OCI-LY1 (cell line): ENCODE measurements around the gene INSR.
A peak's percentile ranks its signal among the peaks of the same experiment; 100 is the strongest.

ENCODE experiments used
- H2AFZ ChIP-seq: fragments of 200-600 bp; sonication (generic), shearing (Covaris generic); 2 replicates; pipeline ENCODE4 v1.6.0; 2014; ENCODE audit warnings: antibody characterized with exemption, mild to moderate bottlenecking, low read length
- H3F3A ChIP-seq: fragments of 200-600 bp; sonication (generic), shearing (Covaris generic); 2 replicates; pipeline ENCODE4 v1.6.0; 2014; ENCODE audit warnings: mild to moderate bottlenecking, antibody characterized with exemption, low read length, moderate library complexity; ENCODE audit not compliant: insufficient read depth
- H3K27ac ChIP-seq: fragments of 200-600 bp; sonication (generic); 2 replicates; pipeline ENCODE4 v1.5.1; 2014; ENCODE audit warnings: low read length, mixed run types, mild to moderate bottlenecking, low read depth; ENCODE audit not compliant: poor library complexity, severe bottlenecking
- H3K27me3 ChIP-seq: fragments of 200-600 bp; sonication (generic); 2 replicates; pipeline ENCODE4 v1.6.0; 2014; ENCODE audit warnings: antibody characterized with exemption, mild to moderate bottlenecking, low read length, moderate library complexity; ENCODE audit not compliant: insufficient read depth
- H3K36me3 ChIP-seq: fragments of 200-600 bp; sonication (generic); 2 replicates; pipeline ENCODE4 v1.6.1; 2014; ENCODE audit warnings: mild to moderate bottlenecking, antibody characterized with exemption, low read length, moderate library complexity, mixed read lengths; ENCODE audit not compliant: insufficient read depth
- H3K4me1 ChIP-seq: fragments of 200-600 bp; sonication (generic); 2 replicates; pipeline ENCODE4 v1.5.1; 2014; ENCODE audit warnings: mild to moderate bottlenecking, low read length, moderate library complexity; ENCODE audit not compliant: insufficient read depth, severe bottlenecking
- H3K4me2 ChIP-seq: fragments of 200-600 bp; sonication (generic), shearing (Covaris generic); 2 replicates; pipeline ENCODE4 v1.6.1; 2014; ENCODE audit warnings: low read length
- H3K4me3 ChIP-seq: fragments of 200-600 bp; sonication (generic); 2 replicates; pipeline ENCODE4 v1.5.1; 2014; ENCODE audit warnings: low read length, low read depth, mild to moderate bottlenecking, mixed read lengths; ENCODE audit not compliant: poor library complexity, severe bottlenecking
- H3K79me2 ChIP-seq: fragments of 200-600 bp; shearing (Covaris generic); 2 replicates; pipeline ENCODE4 v1.6.1; 2016; ENCODE audit warnings: mixed run types, low read length, mixed read lengths; ENCODE audit not compliant: insufficient read depth
- H3K9ac ChIP-seq: fragments of 200-600 bp; sonication (generic), shearing (Covaris generic); 2 replicates; pipeline ENCODE4 v1.6.1; 2014; ENCODE audit warnings: mild to moderate bottlenecking, low read length, mixed read lengths
- H3K9me2 ChIP-seq: fragments of 200-600 bp; sonication (generic), shearing (Covaris generic); 2 replicates; pipeline ENCODE4 v1.6.1; 2014; ENCODE audit warnings: low read depth, mild to moderate bottlenecking, low read length, mixed read lengths
- H3K9me3 ChIP-seq: fragments of 200-600 bp; shearing (Covaris generic); 2 replicates; pipeline ENCODE4 v1.6.1; 2014; ENCODE audit warnings: low read length, mixed read lengths
- H4K20me1 ChIP-seq: fragments of 200-600 bp; sonication (generic), shearing (Covaris generic); 2 replicates; pipeline ENCODE4 v1.6.0; 2016; ENCODE audit warnings: mild to moderate bottlenecking, low read length; ENCODE audit not compliant: insufficient read depth
- EZH2 ChIP-seq: fragments of 200-600 bp; sonication (generic), shearing (Covaris generic); IDR thresholded peaks from 2 replicates; pipeline ENCODE4 v1.8.0; 2017; ENCODE audit warnings: borderline replicate concordance, mixed run types, mild to moderate bottlenecking, antibody characterized with exemption, low read length, moderate library complexity, mixed read lengths
- TF ChIP-seq, protein P1 (sequence below): fragments of 200-600 bp; sonication (generic), shearing (Covaris generic); IDR thresholded peaks from 2 replicates; pipeline ENCODE4 v1.5.1; 2017; ENCODE audit warnings: mild to moderate bottlenecking, antibody characterized with exemption, low read length, moderate library complexity, mixed read lengths

INSR gene

DNA sequence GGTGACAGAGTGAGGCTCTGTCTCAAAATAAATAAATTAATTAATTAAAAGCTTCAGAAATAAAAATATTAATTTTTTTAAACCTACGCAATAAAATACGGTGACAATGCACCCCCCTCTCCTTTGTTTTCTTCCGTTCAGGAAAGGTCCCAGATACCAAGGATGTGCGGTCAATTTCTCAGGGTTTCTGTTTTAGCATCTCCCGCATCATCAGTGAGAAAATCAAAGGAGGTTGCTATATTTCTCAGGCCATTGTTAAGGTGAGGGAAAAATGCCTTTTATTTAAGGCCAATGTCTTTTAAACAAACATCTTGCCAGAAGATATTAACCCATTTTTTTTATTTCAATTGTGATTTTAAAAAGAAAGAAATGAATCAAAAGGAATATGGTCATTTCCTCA, 111.7 kb downstream of the INSR start:
- peak overlapping the region; percentile 47 for H3K9ac ChIP-seq
- no peaks in the 10 kb centered on the region for H3K79me2 ChIP-seq
- H3K4me3 ChIP-seq: peak overlapping the region; percentile 32
- peaks cover 64% of the 10 kb centered on the region for H3K4me1 ChIP-seq
- TF ChIP-seq EZH2: no peak
- TF ChIP-seq, protein P1, sequence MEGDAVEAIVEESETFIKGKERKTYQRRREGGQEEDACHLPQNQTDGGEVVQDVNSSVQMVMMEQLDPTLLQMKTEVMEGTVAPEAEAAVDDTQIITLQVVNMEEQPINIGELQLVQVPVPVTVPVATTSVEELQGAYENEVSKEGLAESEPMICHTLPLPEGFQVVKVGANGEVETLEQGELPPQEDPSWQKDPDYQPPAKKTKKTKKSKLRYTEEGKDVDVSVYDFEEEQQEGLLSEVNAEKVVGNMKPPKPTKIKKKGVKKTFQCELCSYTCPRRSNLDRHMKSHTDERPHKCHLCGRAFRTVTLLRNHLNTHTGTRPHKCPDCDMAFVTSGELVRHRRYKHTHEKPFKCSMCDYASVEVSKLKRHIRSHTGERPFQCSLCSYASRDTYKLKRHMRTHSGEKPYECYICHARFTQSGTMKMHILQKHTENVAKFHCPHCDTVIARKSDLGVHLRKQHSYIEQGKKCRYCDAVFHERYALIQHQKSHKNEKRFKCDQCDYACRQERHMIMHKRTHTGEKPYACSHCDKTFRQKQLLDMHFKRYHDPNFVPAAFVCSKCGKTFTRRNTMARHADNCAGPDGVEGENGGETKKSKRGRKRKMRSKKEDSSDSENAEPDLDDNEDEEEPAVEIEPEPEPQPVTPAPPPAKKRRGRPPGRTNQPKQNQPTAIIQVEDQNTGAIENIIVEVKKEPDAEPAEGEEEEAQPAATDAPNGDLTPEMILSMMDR: no peak
- no peaks in the 10 kb centered on the region for H3F3A ChIP-seq
- peak overlapping the region; percentile 93 for H3K27ac ChIP-seq
- H2AFZ ChIP-seq: peak overlapping the region; percentile 69; the same call in 1 of the 2 replicates
- H3K9me2 ChIP-seq: no peaks in the 10 kb centered on the region
- H4K20me1 ChIP-seq: no peaks in the 10 kb centered on the region
- H3K9me3 ChIP-seq: no peaks in the 10 kb centered on the region
- no peaks in the 10 kb centered on the region for H3K27me3 ChIP-seq
- H3K4me2 ChIP-seq: peak overlapping the region; percentile 64
- no peaks in the 10 kb centered on the region for H3K36me3 ChIP-seq

DNA sequence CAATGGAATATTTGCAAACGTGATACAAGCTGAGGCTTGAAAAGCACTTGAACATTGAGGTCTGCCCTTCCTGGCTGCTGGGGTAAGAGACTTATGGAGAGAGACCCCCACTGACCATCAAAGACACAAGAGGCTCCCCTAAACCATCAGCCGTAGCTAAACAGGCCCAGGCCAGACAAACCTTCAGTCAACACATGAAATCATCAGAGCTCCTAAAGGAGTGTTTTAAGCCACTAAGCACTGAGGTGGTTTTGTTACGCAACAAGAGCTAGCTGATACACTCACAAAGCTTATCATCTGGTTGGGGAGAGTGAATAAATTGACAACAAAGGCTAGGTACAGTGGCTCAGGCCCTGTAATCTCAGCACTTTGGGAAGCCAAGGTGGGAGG, 114.3 kb downstream of the INSR start:
- Histone ChIP-seq H3K4me2 (no peak overlapping the region), H3K9ac (no peak overlapping the region), H3K27me3 (no peaks in the 10 kb centered on the region), H3K9me3 (no peaks in the 10 kb centered on the region), H3K79me2 (no peaks in the 10 kb centered on the region), H3K27ac (peak overlapping the region; percentile 93), H3K4me3 (no peak overlapping the region), H2AFZ (no peak overlapping the region), H3K4me1 (peaks cover 52% of the 10 kb centered on the region), H3K9me2 (no peaks in the 10 kb centered on the region), H3K36me3 (no peaks in the 10 kb centered on the region), H4K20me1 (no peaks in the 10 kb centered on the region), H3F3A (no peaks in the 10 kb centered on the region)
- TF ChIP-seq EZH2: no peak
- TF ChIP-seq, protein P1: no peak

DNA sequence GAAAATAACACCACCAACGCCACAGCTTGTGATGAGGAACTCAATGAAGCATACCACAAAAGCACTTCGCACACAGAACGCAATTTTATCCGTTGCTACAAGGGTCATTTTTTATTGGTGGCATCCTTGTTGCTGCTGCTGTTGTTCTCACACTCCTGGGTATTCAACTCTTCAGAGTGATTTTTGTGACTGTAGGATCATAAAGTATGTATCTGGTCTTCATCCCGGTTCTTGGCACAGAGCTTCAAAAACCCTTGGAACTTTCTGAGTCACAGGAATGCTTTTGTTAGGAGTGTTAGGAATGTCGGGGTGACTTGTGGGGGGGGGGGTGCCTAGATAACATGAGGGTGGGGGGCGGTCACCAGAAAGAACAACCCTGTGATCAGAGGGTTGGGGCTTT, 116.3 kb downstream of the INSR start:
- no peaks in the 10 kb centered on the region for H3K9me3 ChIP-seq
- no peak overlapping the region for H2AFZ ChIP-seq
- H3K79me2 ChIP-seq: no peaks in the 10 kb centered on the region
- H3K27me3 ChIP-seq: no peaks in the 10 kb centered on the region
- no peak for TF ChIP-seq EZH2
- TF ChIP-seq, protein P1: no peak
- peaks cover 43% of the 10 kb centered on the region for H3K4me1 ChIP-seq
- no peaks in the 10 kb centered on the region for H3K36me3 ChIP-seq
- H3K4me2 ChIP-seq: no peak overlapping the region; the same call in 1 of the 2 replicates
- H4K20me1 ChIP-seq: no peaks in the 10 kb centered on the region
- H3K9me2 ChIP-seq: no peaks in the 10 kb centered on the region
- peak overlapping the region; percentile 93 for H3K27ac ChIP-seq
- H3K9ac ChIP-seq: no peak overlapping the region
- H3F3A ChIP-seq: no peaks in the 10 kb centered on the region
- H3K4me3 ChIP-seq: no peak overlapping the region
